ENCODE data around the gene ATXN7L1. TPM values are rescaled to one million over a fixed set of nuclear protein-coding genes. Genes with fewer than 3 reads are reported as not detected.

The ATXN7L1 gene
- total and polyA plus RNA-seq, 7 donors: 1.2 to 6.0 (median 3.0) TPM

DNA sequence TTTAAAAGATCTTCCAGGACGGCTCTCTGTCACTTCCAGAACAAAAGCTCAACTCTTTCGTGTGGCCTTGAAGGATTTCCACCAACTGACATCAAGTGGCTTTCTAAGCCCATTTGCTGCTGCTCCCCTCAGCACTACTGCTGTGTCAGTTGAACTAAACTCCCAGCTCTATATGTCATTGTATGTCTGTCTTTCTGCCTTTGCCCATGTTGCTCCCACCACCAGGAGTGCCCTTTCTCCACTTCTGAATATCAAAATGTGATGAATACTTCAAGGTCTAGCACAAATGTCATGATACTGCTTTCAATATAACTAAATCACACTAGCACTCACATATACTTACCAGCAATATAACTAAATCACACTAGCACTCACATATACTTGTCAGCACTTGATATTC is 138.3 kb downstream of the ATXN7L1 start:
- no peak overlapping the region for H3K4me3 ChIP-seq
- intact Hi-C loops (cut with DNase I): no loop called here
- DNase-seq (no peak), ATAC-seq (no peak)
- WGBS, 3 donors: 94 to 98% (median 96%) methylated on average over 2 of the region's 2 CpGs
- H3K27ac ChIP-seq: no peak overlapping the region
- H3K4me1 ChIP-seq: no peaks in the 10 kb centered on the region
- H3K27me3 ChIP-seq (ENCODE audit: insufficient read depth in 3 of 3, low read length in 2 of 3): no peaks in the 10 kb centered on the region
- H3K36me3 ChIP-seq (ENCODE audit: insufficient read depth in 1 of 2, low read depth in 1 of 2): no peaks in the 10 kb centered on the region
- no peaks in the 10 kb centered on the region for H3K9me3 ChIP-seq
- TF ChIP-seq, protein P1, sequence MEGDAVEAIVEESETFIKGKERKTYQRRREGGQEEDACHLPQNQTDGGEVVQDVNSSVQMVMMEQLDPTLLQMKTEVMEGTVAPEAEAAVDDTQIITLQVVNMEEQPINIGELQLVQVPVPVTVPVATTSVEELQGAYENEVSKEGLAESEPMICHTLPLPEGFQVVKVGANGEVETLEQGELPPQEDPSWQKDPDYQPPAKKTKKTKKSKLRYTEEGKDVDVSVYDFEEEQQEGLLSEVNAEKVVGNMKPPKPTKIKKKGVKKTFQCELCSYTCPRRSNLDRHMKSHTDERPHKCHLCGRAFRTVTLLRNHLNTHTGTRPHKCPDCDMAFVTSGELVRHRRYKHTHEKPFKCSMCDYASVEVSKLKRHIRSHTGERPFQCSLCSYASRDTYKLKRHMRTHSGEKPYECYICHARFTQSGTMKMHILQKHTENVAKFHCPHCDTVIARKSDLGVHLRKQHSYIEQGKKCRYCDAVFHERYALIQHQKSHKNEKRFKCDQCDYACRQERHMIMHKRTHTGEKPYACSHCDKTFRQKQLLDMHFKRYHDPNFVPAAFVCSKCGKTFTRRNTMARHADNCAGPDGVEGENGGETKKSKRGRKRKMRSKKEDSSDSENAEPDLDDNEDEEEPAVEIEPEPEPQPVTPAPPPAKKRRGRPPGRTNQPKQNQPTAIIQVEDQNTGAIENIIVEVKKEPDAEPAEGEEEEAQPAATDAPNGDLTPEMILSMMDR (IDR thresholded peaks at IDR 0.05): no peak

- intact Hi-C loops (cut with DNase I): no loop called here
- 48 to 54% (median 53%) methylated on average over 6 of the region's 6 CpGs for WGBS, 3 donors
- no peaks in the 10 kb centered on the region for H3K27me3 ChIP-seq (ENCODE audit: insufficient read depth in 3 of 3, low read length in 2 of 3)
- TF ChIP-seq, protein P1 (IDR thresholded peaks at IDR 0.05): no peak
- no peak overlapping the region for H3K27ac ChIP-seq
- no peaks in the 10 kb centered on the region for H3K9me3 ChIP-seq
- H3K4me3 ChIP-seq: no peak overlapping the region
- DNase-seq (no peak), ATAC-seq (no peak)
- H3K4me1 ChIP-seq: no peaks in the 10 kb centered on the region
- no peaks in the 10 kb centered on the region for H3K36me3 ChIP-seq (ENCODE audit: insufficient read depth in 1 of 2, low read depth in 1 of 2)
These were observed 142.2 kb downstream of the ATXN7L1 start for GRCh38 chr7:105734233-105734632.

GRCh38 chr7:105731042-105731441 is 145.4 kb downstream of the ATXN7L1 start:
- Histone ChIP-seq H3K27me3 (ENCODE audit: insufficient read depth in 3 of 3, low read length in 2 of 3) (no peaks in the 10 kb centered on the region), H3K27ac (no peak overlapping the region), H3K36me3 (ENCODE audit: insufficient read depth in 1 of 2, low read depth in 1 of 2) (no peaks in the 10 kb centered on the region), H3K9me3 (no peaks in the 10 kb centered on the region), H3K4me1 (no peaks in the 10 kb centered on the region), H3K4me3 (no peak overlapping the region)
- no peak for DNase-seq
- intact Hi-C loops (cut with DNase I): no loop called here
- TF ChIP-seq, protein P1 (IDR thresholded peaks at IDR 0.05): no peak
- 76 to 88% (median 78%) methylated on average over 3 of the region's 3 CpGs for WGBS, 3 donors
- no peak for ATAC-seq

DNA sequence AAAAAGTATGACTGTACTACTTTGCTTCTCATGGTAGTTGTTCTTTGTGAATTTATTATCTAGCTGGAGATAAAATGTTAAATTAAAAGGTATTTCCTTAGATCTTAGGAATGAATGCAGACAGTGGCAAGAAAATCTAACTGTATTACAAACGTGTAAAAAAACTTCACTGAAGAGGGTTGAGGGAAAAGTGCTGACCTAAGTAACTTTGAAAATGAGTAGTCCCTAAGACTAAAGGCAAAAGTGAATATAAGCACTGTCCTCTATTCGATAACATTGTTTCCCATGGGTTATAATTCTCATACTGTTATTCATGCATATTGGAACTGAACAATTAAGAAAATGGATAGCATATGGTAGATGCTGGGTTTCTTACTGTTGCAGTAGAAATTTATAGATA is 148.4 kb downstream of the ATXN7L1 start:
- Histone ChIP-seq H3K36me3 (ENCODE audit: insufficient read depth in 1 of 2, low read depth in 1 of 2) (no peaks in the 10 kb centered on the region), H3K4me1 (no peaks in the 10 kb centered on the region), H3K9me3 (no peaks in the 10 kb centered on the region), H3K27ac (no peak overlapping the region), H3K27me3 (ENCODE audit: insufficient read depth in 3 of 3, low read length in 2 of 3) (no peaks in the 10 kb centered on the region), H3K4me3 (no peak overlapping the region)
- 83 to 87% (median 84%) methylated on average over 2 of the region's 2 CpGs for whole genome bisulfite sequencing, 3 donors
- intact Hi-C loops (cut with DNase I): no loop called here
- DNase-seq: no peak
- TF ChIP-seq, protein P1 (IDR thresholded peaks at IDR 0.05): no peak
- ATAC-seq: no peak

- intact Hi-C loops (cut with DNase I): no loop called here
- no peaks in the 10 kb centered on the region for H3K36me3 ChIP-seq (ENCODE audit: insufficient read depth in 1 of 2, low read depth in 1 of 2)
- peaks cover 7% of the 10 kb centered on the region for H3K4me1 ChIP-seq
- DNase-seq (no peak), ATAC-seq (no peak)
- no peaks in the 10 kb centered on the region for H3K27me3 ChIP-seq (ENCODE audit: insufficient read depth in 3 of 3, low read length in 2 of 3)
- no peak overlapping the region for H3K4me3 ChIP-seq
- TF ChIP-seq, protein P1 (IDR thresholded peaks at IDR 0.05): no peak
- H3K9me3 ChIP-seq: no peaks in the 10 kb centered on the region
- no peak overlapping the region for H3K27ac ChIP-seq
- 83 to 95% (median 90%) methylated on average over 2 of the region's 2 CpGs for WGBS, 3 donors
These were observed 151.7 kb downstream of the ATXN7L1 start for GRCh38 chr7:105724688-105725087.

Data from psoas muscle (tissue), 8 donors.